ENCODE results near the gene TUT1. TPM values are rescaled to one million over a fixed set of nuclear protein-coding genes. Genes with fewer than 3 reads are reported as not detected.
A peak's percentile ranks its signal among the peaks of the same experiment; 100 is the strongest.
"Not testable (repeated sequence)": the region's sequence is repeated elsewhere in the genome, so short reads cannot be mapped to it uniquely, and the experiment has no call there.

TUT1 gene
- total and polyA plus RNA-seq, 2 donors from 2014 or later = 18.7 to 29.5 TPM

- peaks cover 5 to 63% (median 61%) of the 10 kb centered on the region in 3 donors for H3K4me1 ChIP-seq (ENCODE audit: control insufficient read depth in 2 of 3, insufficient read depth in 2 of 3, low read depth in 1 of 3, low read length in 3 of 3)
- H3K9me3 ChIP-seq (ENCODE audit: control insufficient read depth in 2 of 3, insufficient read depth in 1 of 3, low read length in 3 of 3) = no peaks in the 10 kb centered on the region
- intact Hi-C loops (cut with DNase I) = no loop called here
- peak overlapping the region; percentile 1 to 18 (median 5) for H3K4me3 ChIP-seq (ENCODE audit: low read length in 3 of 3)
- no peaks in the 10 kb centered on the region for H3K27me3 ChIP-seq (ENCODE audit: control insufficient read depth, insufficient read depth, low read length)
- DNase-seq = peak in 2 of 5 donors; percentile 61 to 65
- no peak for FAIRE-seq
- TF ChIP-seq, protein P1, sequence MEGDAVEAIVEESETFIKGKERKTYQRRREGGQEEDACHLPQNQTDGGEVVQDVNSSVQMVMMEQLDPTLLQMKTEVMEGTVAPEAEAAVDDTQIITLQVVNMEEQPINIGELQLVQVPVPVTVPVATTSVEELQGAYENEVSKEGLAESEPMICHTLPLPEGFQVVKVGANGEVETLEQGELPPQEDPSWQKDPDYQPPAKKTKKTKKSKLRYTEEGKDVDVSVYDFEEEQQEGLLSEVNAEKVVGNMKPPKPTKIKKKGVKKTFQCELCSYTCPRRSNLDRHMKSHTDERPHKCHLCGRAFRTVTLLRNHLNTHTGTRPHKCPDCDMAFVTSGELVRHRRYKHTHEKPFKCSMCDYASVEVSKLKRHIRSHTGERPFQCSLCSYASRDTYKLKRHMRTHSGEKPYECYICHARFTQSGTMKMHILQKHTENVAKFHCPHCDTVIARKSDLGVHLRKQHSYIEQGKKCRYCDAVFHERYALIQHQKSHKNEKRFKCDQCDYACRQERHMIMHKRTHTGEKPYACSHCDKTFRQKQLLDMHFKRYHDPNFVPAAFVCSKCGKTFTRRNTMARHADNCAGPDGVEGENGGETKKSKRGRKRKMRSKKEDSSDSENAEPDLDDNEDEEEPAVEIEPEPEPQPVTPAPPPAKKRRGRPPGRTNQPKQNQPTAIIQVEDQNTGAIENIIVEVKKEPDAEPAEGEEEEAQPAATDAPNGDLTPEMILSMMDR (IDR thresholded peaks at IDR 0.05; ENCODE audit: borderline replicate concordance, extremely low read depth, insufficient read depth) = no peak
- H3K9ac ChIP-seq (ENCODE audit: low read length in 3 of 3) = peak overlapping the region in 2 of 3 donors; percentile 4 to 51
- peaks cover 0 to 7% (median 0%) of the 10 kb centered on the region in 3 donors for H3K36me3 ChIP-seq (ENCODE audit: control insufficient read depth in 2 of 3, insufficient read depth in 3 of 3, low read length in 3 of 3)
- H3K27ac ChIP-seq (ENCODE audit: low read depth in 2 of 2, low read length in 2 of 2) = peak overlapping the region; percentile 86 to 90
Observed at GRCh38 chr11:62552485-62553079, 38.7 kb downstream of the TUT1 start.

DNA sequence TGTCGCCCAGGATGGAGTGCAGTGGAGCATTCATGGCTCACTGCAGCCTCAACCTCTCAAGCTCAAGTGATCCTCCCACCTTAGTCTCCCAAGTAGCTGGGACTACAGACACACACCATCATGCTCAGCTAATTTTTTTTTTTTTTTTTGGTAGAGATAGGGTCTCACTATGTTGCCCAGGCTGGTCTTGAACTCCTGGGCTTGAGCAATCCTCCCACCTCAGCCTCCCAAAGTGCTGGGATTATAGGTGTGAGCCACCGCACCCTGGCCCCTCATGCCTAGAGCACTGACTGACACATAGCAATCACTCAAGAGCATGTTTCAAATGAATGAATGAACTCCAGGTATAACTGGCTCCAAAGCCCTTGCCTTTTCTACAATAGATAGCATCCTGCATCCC is 40.8 kb downstream of the TUT1 start:
- H3K9me3 ChIP-seq (ENCODE audit: control insufficient read depth in 2 of 3, insufficient read depth in 1 of 3, low read length in 3 of 3); FAIRE-seq; H3K27ac ChIP-seq (ENCODE audit: low read depth in 2 of 2, low read length in 2 of 2); H3K27me3 ChIP-seq (ENCODE audit: control insufficient read depth, insufficient read depth, low read length); H3K9ac ChIP-seq (ENCODE audit: low read length in 3 of 3); DNase-seq; intact Hi-C loops (cut with DNase I); H3K36me3 ChIP-seq (ENCODE audit: control insufficient read depth in 2 of 3, insufficient read depth in 3 of 3, low read length in 3 of 3); H3K4me3 ChIP-seq (ENCODE audit: low read length in 3 of 3): not testable (repeated sequence)
- H3K4me1 ChIP-seq (ENCODE audit: control insufficient read depth in 2 of 3, insufficient read depth in 2 of 3, low read depth in 1 of 3, low read length in 3 of 3) = peaks cover 5 to 52% (median 48%) of the 10 kb centered on the region in 3 donors

DNA sequence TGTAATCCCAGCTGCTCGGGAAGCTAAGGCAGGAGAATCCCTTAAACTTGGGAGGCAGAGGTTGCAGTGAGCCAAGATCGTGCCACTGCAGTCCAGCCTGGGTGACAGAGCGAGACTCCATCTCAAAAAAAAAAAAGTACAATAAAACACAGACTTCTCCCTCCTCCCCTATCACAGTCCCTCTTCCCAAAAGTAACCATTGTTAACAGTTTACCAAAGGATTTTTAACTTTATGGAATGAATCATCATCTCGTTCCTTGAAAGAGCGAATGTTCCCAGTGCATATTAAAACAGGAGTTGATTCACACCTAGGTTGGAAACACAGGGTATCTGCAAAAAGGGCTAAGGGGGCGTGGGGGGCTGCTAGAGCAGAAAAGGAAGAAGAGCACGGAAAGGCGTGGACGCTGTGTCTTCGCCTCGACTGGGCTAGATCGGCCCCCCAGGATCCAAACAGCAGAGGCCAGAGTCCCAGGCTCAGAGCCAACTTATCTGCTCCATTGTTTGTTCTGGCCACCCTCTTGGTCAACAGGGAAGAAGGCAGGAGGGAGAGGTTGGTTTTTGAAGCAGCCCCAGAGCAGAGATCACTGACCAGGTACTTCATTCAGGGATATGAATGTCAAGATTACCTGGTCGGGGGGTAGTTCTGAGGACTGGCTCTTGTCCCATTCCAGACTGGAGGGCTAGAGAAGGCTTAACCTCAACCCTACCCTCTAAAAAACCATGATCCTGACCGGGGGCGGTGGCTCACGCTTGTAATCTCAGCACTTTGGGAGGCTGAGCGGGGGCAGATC is 42.6 kb downstream of the TUT1 start:
- no peak overlapping the region for H3K9ac ChIP-seq (ENCODE audit: low read length in 3 of 3)
- DNase-seq (peak in 1 of 5 donors; percentile 54), FAIRE-seq (no peak)
- H3K27ac ChIP-seq (ENCODE audit: low read depth in 2 of 2, low read length in 2 of 2) = peak overlapping the region in 1 of 2 donors; percentile 44
- no peaks in the 10 kb centered on the region for H3K27me3 ChIP-seq (ENCODE audit: control insufficient read depth, insufficient read depth, low read length)
- TF ChIP-seq, protein P1 (IDR thresholded peaks at IDR 0.05; ENCODE audit: borderline replicate concordance, extremely low read depth, insufficient read depth) = no peak
- H3K36me3 ChIP-seq (ENCODE audit: control insufficient read depth in 2 of 3, insufficient read depth in 3 of 3, low read length in 3 of 3) = no peaks in the 10 kb centered on the region
- H3K4me3 ChIP-seq (ENCODE audit: low read length in 3 of 3) = no peak overlapping the region
- H3K9me3 ChIP-seq (ENCODE audit: control insufficient read depth in 2 of 3, insufficient read depth in 1 of 3, low read length in 3 of 3) = no peaks in the 10 kb centered on the region
- intact Hi-C loops (cut with DNase I) = loop anchor here (10.0 kb wide), 1 partner anchor 124 kb away; no protein-coding TSS in a partner anchor
- H3K4me1 ChIP-seq (ENCODE audit: control insufficient read depth in 2 of 3, insufficient read depth in 2 of 3, low read depth in 1 of 3, low read length in 3 of 3) = peaks cover 5 to 37% (median 35%) of the 10 kb centered on the region in 3 donors

GRCh38 chr11:62547691-62548281 is 43.5 kb downstream of the TUT1 start:
- no peak for FAIRE-seq
- Histone ChIP-seq H3K27me3 (ENCODE audit: control insufficient read depth, insufficient read depth, low read length) (no peaks in the 10 kb centered on the region), H3K9ac (ENCODE audit: low read length in 3 of 3) (peak overlapping the region in 1 of 3 donors; percentile 86), H3K4me1 (ENCODE audit: control insufficient read depth in 2 of 3, insufficient read depth in 2 of 3, low read depth in 1 of 3, low read length in 3 of 3) (peaks cover 2 to 37% (median 25%) of the 10 kb centered on the region in 3 donors), H3K9me3 (ENCODE audit: control insufficient read depth in 2 of 3, insufficient read depth in 1 of 3, low read length in 3 of 3) (no peaks in the 10 kb centered on the region), H3K4me3 (ENCODE audit: low read length in 3 of 3) (peak overlapping the region in 2 of 3 donors; percentile 1 to 90), H3K27ac (ENCODE audit: low read depth in 2 of 2, low read length in 2 of 2) (peak overlapping the region; percentile 81 to 97), H3K36me3 (ENCODE audit: control insufficient read depth in 2 of 3, insufficient read depth in 3 of 3, low read length in 3 of 3) (no peaks in the 10 kb centered on the region)
- intact Hi-C loops (cut with DNase I) = loop anchor here (10.0 kb wide), 1 partner anchor 123 kb away; no protein-coding TSS in a partner anchor
- peak in 4 of 5 donors; percentile 66 to 84 (median 75) for DNase-seq
- TF ChIP-seq, protein P1 (IDR thresholded peaks at IDR 0.05; ENCODE audit: borderline replicate concordance, extremely low read depth, insufficient read depth) = no peak
